Rectal smooth muscle tissue (tissue), 1 donor: ENCODE data around the gene NEK10.

ENCODE experiments used
- H3K27ac ChIP-seq: one replicate; pipeline ENCODE4 v1.7.0; 2013; ENCODE audit warnings: low read depth, low read length, inconsistent platforms
- H3K27me3 ChIP-seq: one replicate; pipeline ENCODE4 v1.7.0; 2013; ENCODE audit warnings: low read length; ENCODE audit not compliant: control insufficient read depth, insufficient read depth
- H3K36me3 ChIP-seq: one replicate; pipeline ENCODE4 v1.7.0; 2013; ENCODE audit warnings: low read length; ENCODE audit not compliant: control insufficient read depth, insufficient read depth
- H3K4me1 ChIP-seq: one replicate; pipeline ENCODE4 v1.7.0; 2013; ENCODE audit warnings: low read length; ENCODE audit not compliant: control insufficient read depth, insufficient read depth
- H3K4me3 ChIP-seq: one replicate; pipeline ENCODE4 v1.7.0; 2013; ENCODE audit warnings: low read length
- H3K9ac ChIP-seq: one replicate; pipeline ENCODE4 v1.7.0; 2013; ENCODE audit warnings: low read length

Gene NEK10

GRCh38 chr3:27127195-27127594 is 242.0 kb downstream of the NEK10 start:
- no peak overlapping the region for H3K9ac ChIP-seq
- no peaks in the 10 kb centered on the region for H3K27me3 ChIP-seq
- no peaks in the 10 kb centered on the region for H3K36me3 ChIP-seq
- no peaks in the 10 kb centered on the region for H3K4me1 ChIP-seq
- H3K27ac ChIP-seq = no peak overlapping the region
- H3K4me3 ChIP-seq = no peak overlapping the region

DNA sequence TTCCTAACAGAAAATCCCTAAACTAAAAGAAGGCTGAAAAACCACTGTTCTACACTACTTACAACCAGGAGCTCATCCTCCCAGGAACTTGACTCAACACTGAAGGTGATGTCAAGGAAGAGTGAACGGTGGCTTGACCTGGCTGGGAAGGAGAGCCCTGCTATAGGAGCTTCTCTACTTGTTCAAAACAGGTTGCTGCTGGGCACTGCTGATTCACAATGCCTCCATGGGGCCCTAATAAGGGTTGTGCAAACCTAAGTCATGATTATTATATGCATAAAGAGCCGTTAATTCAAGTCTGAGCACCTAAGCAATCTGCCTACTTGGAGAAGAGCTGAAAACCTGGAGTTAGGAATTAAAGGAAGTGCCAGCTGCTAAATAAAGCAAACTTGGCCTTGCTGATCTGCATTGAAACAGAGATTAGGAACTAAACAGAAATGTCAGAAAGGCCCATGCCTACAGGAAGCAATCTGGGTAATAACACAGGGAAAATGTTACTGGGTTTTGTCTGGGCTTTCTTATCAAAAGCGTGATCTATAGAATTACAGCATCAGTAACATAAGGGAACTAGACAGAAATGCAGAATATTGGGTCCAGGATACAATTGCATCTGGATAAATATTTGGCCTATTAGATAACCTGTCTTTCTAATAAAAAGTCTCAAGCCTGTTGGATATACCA is 243.2 kb downstream of the NEK10 start:
- Histone ChIP-seq H3K4me3 (no peak overlapping the region), H3K27ac (no peak overlapping the region), H3K9ac (no peak overlapping the region), H3K4me1 (no peaks in the 10 kb centered on the region), H3K27me3 (no peaks in the 10 kb centered on the region), H3K36me3 (no peaks in the 10 kb centered on the region)

DNA sequence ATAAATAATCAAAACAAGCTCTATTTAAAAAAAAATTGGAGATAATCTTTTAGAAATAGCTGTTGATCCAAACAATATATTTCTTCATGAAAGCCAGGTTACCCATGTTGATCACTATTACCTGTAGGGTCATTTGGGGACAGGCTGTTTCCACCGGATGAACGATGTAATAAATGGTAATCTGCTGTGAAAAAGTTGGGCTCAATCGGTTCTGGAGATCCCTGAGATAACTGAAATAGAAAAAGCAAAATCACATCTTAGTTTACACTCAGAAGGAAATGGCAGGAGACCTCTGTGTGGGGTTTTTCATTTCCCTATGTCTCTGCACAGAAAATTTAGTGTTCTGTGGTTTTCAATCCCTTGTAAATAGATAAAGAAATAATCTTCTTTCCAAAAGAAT is 249.5 kb downstream of the NEK10 start:
- Histone ChIP-seq H3K27ac (no peak overlapping the region), H3K27me3 (no peaks in the 10 kb centered on the region), H3K4me3 (no peak overlapping the region), H3K4me1 (no peaks in the 10 kb centered on the region), H3K9ac (no peak overlapping the region), H3K36me3 (no peaks in the 10 kb centered on the region)

DNA sequence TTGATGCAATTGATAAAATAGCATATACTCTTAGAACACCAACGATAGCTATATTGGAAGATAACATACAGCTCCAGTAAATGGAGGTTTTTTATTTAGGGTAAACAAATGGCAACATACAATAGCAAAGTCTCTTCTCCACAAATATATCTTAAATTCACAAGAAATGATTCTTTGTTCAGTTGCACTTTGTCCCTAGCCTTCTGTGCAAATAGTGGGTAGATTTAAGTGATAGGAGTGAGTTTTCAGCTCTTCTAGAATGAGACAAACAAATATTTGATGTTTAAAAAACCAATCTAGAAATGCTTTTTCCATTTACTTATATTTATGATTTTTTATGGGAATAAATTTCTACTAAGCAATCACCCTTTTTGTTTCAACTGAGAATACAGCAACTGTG is 253.8 kb downstream of the NEK10 start:
- H3K27ac ChIP-seq = no peak overlapping the region

DNA sequence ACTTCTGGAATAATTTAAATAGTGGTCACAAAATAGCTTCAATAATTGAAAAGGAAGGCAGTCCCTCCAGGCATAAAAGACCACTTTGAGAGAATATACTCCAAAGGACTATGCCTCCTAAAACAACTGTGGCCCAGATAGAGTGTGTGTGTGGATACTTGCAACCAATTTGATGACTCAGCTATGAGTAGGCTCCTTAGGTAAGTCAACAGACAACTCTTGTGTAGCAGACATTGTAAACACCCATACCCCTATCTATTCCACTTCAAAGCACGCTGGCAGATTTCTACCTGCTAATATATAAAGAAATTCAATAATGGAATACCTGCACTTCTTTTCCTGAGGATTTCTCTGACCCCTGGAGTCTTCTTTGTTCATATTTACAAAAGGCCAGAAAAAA is 254.5 kb downstream of the NEK10 start:
- no peak overlapping the region for H3K4me3 ChIP-seq
- no peak overlapping the region for H3K9ac ChIP-seq

More for the DNA sequence above, 253.8 kb downstream of the NEK10 start:
- Histone ChIP-seq H3K4me3 (no peak overlapping the region), H3K36me3 (no peaks in the 10 kb centered on the region), H3K9ac (no peak overlapping the region), H3K4me1 (no peaks in the 10 kb centered on the region), H3K27me3 (no peaks in the 10 kb centered on the region)

DNA sequence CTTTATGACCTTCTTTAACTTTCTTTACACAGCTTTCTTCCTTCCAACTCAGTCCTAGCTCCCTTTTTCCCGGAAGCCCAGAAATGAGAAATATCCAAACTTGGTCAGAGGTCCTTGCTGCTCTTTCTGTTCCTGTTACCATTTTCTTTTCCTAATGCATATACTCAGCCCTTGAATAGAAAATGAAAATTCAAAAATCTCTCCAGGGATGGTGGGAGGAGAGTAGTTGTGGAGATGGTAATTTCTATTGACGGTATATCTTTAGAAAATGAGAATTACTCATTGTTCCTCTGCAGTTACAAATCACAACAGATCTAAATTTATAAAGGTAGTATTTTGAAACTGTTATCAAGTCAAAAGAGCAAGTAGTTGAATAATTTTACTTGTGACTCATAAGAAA is 255.1 kb downstream of the NEK10 start:
- Histone ChIP-seq H3K27me3 (no peaks in the 10 kb centered on the region), H3K4me3 (no peak overlapping the region), H3K4me1 (no peaks in the 10 kb centered on the region), H3K9ac (no peak overlapping the region), H3K36me3 (no peaks in the 10 kb centered on the region), H3K27ac (no peak overlapping the region)

More for the DNA sequence above, 254.5 kb downstream of the NEK10 start:
- no peaks in the 10 kb centered on the region for H3K27me3 ChIP-seq
- H3K27ac ChIP-seq = no peak overlapping the region
- H3K36me3 ChIP-seq = no peaks in the 10 kb centered on the region
- H3K4me1 ChIP-seq = no peaks in the 10 kb centered on the region

DNA sequence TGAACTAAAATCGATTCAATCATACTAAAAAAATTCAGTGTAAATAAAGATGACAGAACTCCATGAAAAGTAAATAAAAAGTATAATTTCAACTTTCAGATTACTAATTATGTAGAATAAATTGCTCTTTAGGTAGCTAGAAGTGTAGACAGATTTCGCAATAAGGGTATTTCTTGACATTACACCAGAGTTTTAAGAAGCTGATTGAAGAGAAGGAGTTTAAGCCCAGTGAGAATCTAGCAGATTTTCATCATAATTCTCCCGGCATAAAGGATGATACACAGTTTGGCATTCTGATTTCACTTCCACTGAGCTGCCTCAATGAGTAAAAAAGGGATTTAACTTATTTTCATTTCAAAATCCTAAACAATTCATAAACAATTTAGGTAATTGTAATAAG is 259.2 kb downstream of the NEK10 start:
- Histone ChIP-seq H3K27ac (no peak overlapping the region), H3K4me1 (no peaks in the 10 kb centered on the region), H3K4me3 (no peak overlapping the region), H3K27me3 (no peaks in the 10 kb centered on the region), H3K9ac (no peak overlapping the region), H3K36me3 (no peaks in the 10 kb centered on the region)

GRCh38 chr3:27108322-27108721 is 260.9 kb downstream of the NEK10 start:
- no peak overlapping the region for H3K4me3 ChIP-seq

DNA sequence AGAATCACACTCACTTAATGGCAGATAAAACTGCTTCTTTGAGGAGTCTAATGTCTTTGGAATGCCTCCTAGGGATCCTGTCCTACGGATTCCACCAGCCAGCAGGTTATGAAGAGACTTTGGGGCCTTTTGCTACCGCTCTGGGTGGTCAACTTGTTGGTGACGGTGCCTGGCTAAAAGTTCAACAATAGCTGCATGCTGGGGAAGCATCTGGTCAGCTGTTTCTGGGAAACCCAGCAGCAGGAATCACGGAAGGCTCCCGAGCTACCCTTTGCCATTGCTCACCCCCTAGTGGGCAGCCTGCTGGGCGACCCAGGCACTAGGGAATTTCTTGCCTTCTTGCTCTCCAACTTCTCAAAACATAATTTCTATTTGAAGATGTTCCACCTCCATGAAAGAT is 263.3 kb downstream of the NEK10 start:
- no peak overlapping the region for H3K27ac ChIP-seq
- H3K4me1 ChIP-seq = no peaks in the 10 kb centered on the region
- H3K36me3 ChIP-seq = no peaks in the 10 kb centered on the region
- H3K27me3 ChIP-seq = no peaks in the 10 kb centered on the region
- no peak overlapping the region for H3K4me3 ChIP-seq
- no peak overlapping the region for H3K9ac ChIP-seq

More at GRCh38 chr3:27108322-27108721, 260.9 kb downstream of the NEK10 start:
- Histone ChIP-seq H3K9ac (no peak overlapping the region), H3K27ac (no peak overlapping the region), H3K36me3 (no peaks in the 10 kb centered on the region), H3K27me3 (no peaks in the 10 kb centered on the region), H3K4me1 (no peaks in the 10 kb centered on the region)

GRCh38 chr3:27097182-27097581 is 272.0 kb downstream of the NEK10 start:
- H3K4me1 ChIP-seq = no peaks in the 10 kb centered on the region
- no peak overlapping the region for H3K9ac ChIP-seq
- H3K27me3 ChIP-seq = no peaks in the 10 kb centered on the region
- no peak overlapping the region for H3K27ac ChIP-seq
- no peaks in the 10 kb centered on the region for H3K36me3 ChIP-seq
- H3K4me3 ChIP-seq = no peak overlapping the region

DNA sequence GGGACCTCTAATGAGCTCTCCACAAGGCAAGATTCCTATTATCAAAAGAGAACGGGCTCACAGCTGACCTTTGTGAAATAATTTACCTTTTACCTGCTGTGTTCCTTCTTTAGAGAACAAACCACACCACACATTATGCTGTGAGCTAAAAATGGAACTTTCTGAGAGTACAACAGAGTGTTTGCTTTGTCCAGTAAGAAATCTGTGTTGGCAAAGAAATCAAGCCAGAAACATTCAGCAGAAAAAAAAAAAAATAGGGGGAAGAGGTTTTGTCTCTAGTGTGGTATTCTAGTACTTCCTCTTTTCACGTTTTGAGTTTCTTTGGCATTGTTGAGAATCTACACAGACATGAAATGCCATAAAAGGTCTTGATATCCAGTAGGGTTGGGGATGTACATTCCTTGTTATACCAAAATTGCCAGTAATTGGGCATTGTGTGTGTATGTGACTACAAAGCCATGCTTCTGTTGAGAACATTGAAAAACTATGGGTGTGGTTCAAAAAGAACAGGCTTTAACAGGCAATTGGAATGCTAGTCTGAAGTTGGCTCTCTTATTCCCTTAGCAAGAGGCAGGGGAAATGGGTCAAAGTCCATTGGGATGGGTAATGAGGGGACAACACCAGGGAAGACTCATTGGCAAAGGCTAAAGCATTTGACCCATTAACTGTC is 273.5 kb downstream of the NEK10 start:
- Histone ChIP-seq H3K9ac (no peak overlapping the region), H3K27ac (no peak overlapping the region), H3K4me3 (no peak overlapping the region), H3K36me3 (no peaks in the 10 kb centered on the region), H3K4me1 (no peaks in the 10 kb centered on the region), H3K27me3 (no peaks in the 10 kb centered on the region)

DNA sequence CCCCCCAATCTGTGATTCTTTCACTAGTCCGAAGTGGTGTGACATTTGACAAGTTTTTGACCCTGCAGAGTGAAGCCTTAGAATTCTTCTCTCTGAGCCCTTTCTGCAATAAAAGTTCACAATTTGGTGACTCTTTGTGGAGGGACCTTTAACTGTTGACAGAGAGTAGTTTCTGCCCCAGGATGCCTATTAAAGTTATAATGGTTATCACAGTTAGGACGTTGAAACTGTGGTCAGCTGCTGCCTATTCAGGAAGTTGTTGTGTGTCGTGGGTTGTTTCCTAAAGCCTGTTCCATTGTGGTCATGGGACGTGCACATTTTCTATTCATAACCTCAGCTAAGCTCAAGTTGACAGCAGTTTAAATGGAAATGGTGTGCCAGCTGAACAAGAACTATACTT is 274.5 kb downstream of the NEK10 start:
- Histone ChIP-seq H3K4me3 (no peak overlapping the region), H3K9ac (no peak overlapping the region), H3K36me3 (no peaks in the 10 kb centered on the region), H3K27me3 (no peaks in the 10 kb centered on the region), H3K4me1 (no peaks in the 10 kb centered on the region), H3K27ac (no peak overlapping the region)

- H3K27me3 ChIP-seq = no peaks in the 10 kb centered on the region
- no peak overlapping the region for H3K9ac ChIP-seq
- H3K27ac ChIP-seq = no peak overlapping the region
- H3K4me1 ChIP-seq = no peaks in the 10 kb centered on the region
- no peak overlapping the region for H3K4me3 ChIP-seq
- H3K36me3 ChIP-seq = no peaks in the 10 kb centered on the region
These were observed 275.4 kb downstream of the NEK10 start for GRCh38 chr3:27093771-27094170.
